Liver (tissue), 9 donors: ENCODE data around the gene PEX3. TPM values are rescaled to one million over a fixed set of nuclear protein-coding genes. Genes with fewer than 3 reads are reported as not detected.

Experiments used
- DNase-seq: peaks from one replicate; pipeline ENCODE4 v3.0.0-alpha.2; 2017; ENCODE audit warnings: low spot score
- H3K27ac ChIP-seq, 2 donors: one replicate each; pipeline ENCODE4 v1.7.0; 2013; ENCODE audit warnings: inconsistent platforms in 2 of 2, low read length in 2 of 2, control low read depth in 1 of 2, low read depth in 1 of 2, mild to moderate bottlenecking in 1 of 2
- H3K27me3 ChIP-seq, 4 donors: one replicate each; pipeline versions ENCODE4 v1.6.1 to v1.7.0; 2013; ENCODE audit warnings: low read length in 3 of 4, inconsistent platforms in 1 of 4, mild to moderate bottlenecking in 1 of 4, moderate library complexity in 1 of 4; ENCODE audit not compliant: control insufficient read depth in 4 of 4, insufficient read depth in 4 of 4
- H3K36me3 ChIP-seq, 4 donors: one replicate each; pipeline versions ENCODE4 v1.6.1 to v1.7.0; 2013; ENCODE audit warnings: low read length in 3 of 4, mild to moderate bottlenecking in 3 of 4, low read depth in 1 of 4, moderate library complexity in 1 of 4; ENCODE audit not compliant: control insufficient read depth in 4 of 4, insufficient read depth in 3 of 4
- H3K4me1 ChIP-seq, 4 donors: one replicate each; pipeline versions ENCODE4 v1.6.1 to v1.7.0; 2013; ENCODE audit warnings: low read length in 3 of 4, mild to moderate bottlenecking in 3 of 4, moderate library complexity in 1 of 4; ENCODE audit not compliant: control insufficient read depth in 4 of 4, insufficient read depth in 4 of 4
- H3K4me3 ChIP-seq, 3 donors: one replicate each; pipeline versions ENCODE4 v1.6.1 to v1.7.0; 2013; ENCODE audit warnings: low read length in 3 of 3, control low read depth in 1 of 3, low read depth in 1 of 3, mild to moderate bottlenecking in 1 of 3
- H3K9ac ChIP-seq, 2 donors: one replicate each; pipeline ENCODE4 v1.7.0; 2013; ENCODE audit warnings: low read length in 2 of 2, mild to moderate bottlenecking in 2 of 2, moderate library complexity in 2 of 2, control low read depth in 1 of 2, low read depth in 1 of 2
- H3K9me3 ChIP-seq, 4 donors: one replicate each; pipeline versions ENCODE4 v1.6.1 to v1.7.0; 2013; ENCODE audit warnings: low read length in 3 of 4; ENCODE audit not compliant: control insufficient read depth in 4 of 4
- ATF3 ChIP-seq: IDR thresholded peaks from 2 replicates; pipeline ENCODE4 v1.6.1; 2016; ENCODE audit warnings: antibody characterized with exemption
- CTCF ChIP-seq: fragments of 150-350 bp; IDR thresholded peaks from 2 replicates; pipeline ENCODE4 v1.5.1; 2017; ENCODE audit warnings: improper control_type of control experiment, low read depth, low read length; ENCODE audit not compliant: missing input control
- EGR1 ChIP-seq, 2 donors: IDR thresholded peaks; 2 replicates each; pipeline ENCODE4 v1.6.1; 2016 to 2018; ENCODE audit warnings: antibody characterized with exemption in 2 of 2, low read depth in 2 of 2
- FOXA1 ChIP-seq: IDR thresholded peaks from 2 replicates; pipeline ENCODE4 v1.6.1; 2016; ENCODE audit warnings: antibody characterized with exemption
- FOXA2 ChIP-seq: IDR thresholded peaks from 2 replicates; pipeline ENCODE4 v1.6.1; 2016; ENCODE audit warnings: antibody characterized with exemption
- HNF4G ChIP-seq: IDR thresholded peaks from 2 replicates; pipeline ENCODE4 v1.6.1; 2016; ENCODE audit warnings: antibody characterized with exemption
- JUND ChIP-seq, 2 donors: IDR thresholded peaks; 2 replicates each; pipeline ENCODE4 v1.6.1; 2016; ENCODE audit warnings: antibody characterized with exemption in 2 of 2
- NR2F2 ChIP-seq: IDR thresholded peaks from 2 replicates; pipeline ENCODE4 v1.6.1; 2016; ENCODE audit warnings: antibody characterized with exemption
- RXRA ChIP-seq, 2 donors: IDR thresholded peaks; 2 replicates each; pipeline ENCODE4 v1.6.1; 2017 to 2018; ENCODE audit warnings: antibody characterized with exemption in 2 of 2, mild to moderate bottlenecking in 1 of 2
- SP1 ChIP-seq: IDR thresholded peaks from 2 replicates; pipeline ENCODE4 v1.6.1; 2018; ENCODE audit warnings: antibody characterized with exemption, mild to moderate bottlenecking
- TAF1 ChIP-seq: conservative IDR thresholded peaks from 2 replicates; pipeline ENCODE4 v1.6.1; 2016; ENCODE audit warnings: antibody characterized with exemption, mild to moderate bottlenecking
- ZBTB33 ChIP-seq: IDR thresholded peaks from 2 replicates; pipeline ENCODE4 v1.6.1; 2016; ENCODE audit warnings: antibody characterized with exemption
- WGBS: extraction: QIAGEN DNeasy Blood & Tissue Kit; methylation state at CpG from one replicate; pipeline ENCODE4 v1.1.7; 2013; 5-methylcytosine and 5-hydroxymethylcytosine counted together
- polyA plus RNA-seq, 2 donors: library from polyadenylated mRNA; stranded (reverse) in 1 of 2; unstranded in 1 of 2; fragments of 200-250 nt in 1 of 2; fragments of >200 nt in 1 of 2; fragmentation: Nextera tagmentation in 1 of 2; extraction: Ambion mirVana in 1 of 2; gene quantifications; one replicate each; pipeline versions ENCODE4 v1.2.1 to v1.2.3, GENCODE V29; 2013 to 2015
- total RNA-seq, 2 donors: library from RNA; depleted of rRNA; stranded (reverse); fragments of >200 nt; gene quantifications; one replicate each; pipeline ENCODE4 v1.2.3, GENCODE V29; 2014
- TF ChIP-seq, protein P1 (sequence below): IDR thresholded peaks from 2 replicates; pipeline ENCODE4 v1.6.1; 2016; ENCODE audit warnings: antibody characterized with exemption, mild to moderate bottlenecking
- TF ChIP-seq, protein P2 (sequence below): IDR thresholded peaks from 2 replicates; pipeline ENCODE4 v1.6.1; 2016; ENCODE audit warnings: antibody characterized with exemption
- donor health status: healthy.
- donor health status: healthy.
- donor health status: healthy.
- donor health status: healthy.
- donor health status: healthy.

PEX3 gene
- total and polyA plus RNA-seq, 4 donors = 12.7 to 27.2 (median 15.2) TPM

- WGBS = 99% methylated on average over 1 of the region's 1 CpG
- Histone ChIP-seq H3K9me3 (no peaks in the 10 kb centered on the region), H3K4me1 (peaks cover 0 to 6% (median 0%) of the 10 kb centered on the region in 4 donors), H3K4me3 (no peak overlapping the region), H3K27ac (no peak overlapping the region), H3K36me3 (peaks cover 2 to 16% (median 7%) of the 10 kb centered on the region in 4 donors), H3K27me3 (no peaks in the 10 kb centered on the region), H3K9ac (no peak overlapping the region)
- DNase-seq = no peak
- TF ChIP-seq HNF4G = no peak
- no peak for TF ChIP-seq FOXA2
- TF ChIP-seq, protein P1, sequence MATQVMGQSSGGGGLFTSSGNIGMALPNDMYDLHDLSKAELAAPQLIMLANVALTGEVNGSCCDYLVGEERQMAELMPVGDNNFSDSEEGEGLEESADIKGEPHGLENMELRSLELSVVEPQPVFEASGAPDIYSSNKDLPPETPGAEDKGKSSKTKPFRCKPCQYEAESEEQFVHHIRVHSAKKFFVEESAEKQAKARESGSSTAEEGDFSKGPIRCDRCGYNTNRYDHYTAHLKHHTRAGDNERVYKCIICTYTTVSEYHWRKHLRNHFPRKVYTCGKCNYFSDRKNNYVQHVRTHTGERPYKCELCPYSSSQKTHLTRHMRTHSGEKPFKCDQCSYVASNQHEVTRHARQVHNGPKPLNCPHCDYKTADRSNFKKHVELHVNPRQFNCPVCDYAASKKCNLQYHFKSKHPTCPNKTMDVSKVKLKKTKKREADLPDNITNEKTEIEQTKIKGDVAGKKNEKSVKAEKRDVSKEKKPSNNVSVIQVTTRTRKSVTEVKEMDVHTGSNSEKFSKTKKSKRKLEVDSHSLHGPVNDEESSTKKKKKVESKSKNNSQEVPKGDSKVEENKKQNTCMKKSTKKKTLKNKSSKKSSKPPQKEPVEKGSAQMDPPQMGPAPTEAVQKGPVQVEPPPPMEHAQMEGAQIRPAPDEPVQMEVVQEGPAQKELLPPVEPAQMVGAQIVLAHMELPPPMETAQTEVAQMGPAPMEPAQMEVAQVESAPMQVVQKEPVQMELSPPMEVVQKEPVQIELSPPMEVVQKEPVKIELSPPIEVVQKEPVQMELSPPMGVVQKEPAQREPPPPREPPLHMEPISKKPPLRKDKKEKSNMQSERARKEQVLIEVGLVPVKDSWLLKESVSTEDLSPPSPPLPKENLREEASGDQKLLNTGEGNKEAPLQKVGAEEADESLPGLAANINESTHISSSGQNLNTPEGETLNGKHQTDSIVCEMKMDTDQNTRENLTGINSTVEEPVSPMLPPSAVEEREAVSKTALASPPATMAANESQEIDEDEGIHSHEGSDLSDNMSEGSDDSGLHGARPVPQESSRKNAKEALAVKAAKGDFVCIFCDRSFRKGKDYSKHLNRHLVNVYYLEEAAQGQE = no peak
- TF ChIP-seq, protein P2, sequence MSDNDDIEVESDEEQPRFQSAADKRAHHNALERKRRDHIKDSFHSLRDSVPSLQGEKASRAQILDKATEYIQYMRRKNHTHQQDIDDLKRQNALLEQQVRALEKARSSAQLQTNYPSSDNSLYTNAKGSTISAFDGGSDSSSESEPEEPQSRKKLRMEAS = no peak
- TF ChIP-seq TAF1 = no peak
- no peak for TF ChIP-seq SP1
- no peak for TF ChIP-seq NR2F2
- no peak for TF ChIP-seq JUND (IDR thresholded peaks at IDR 0.05)
- TF ChIP-seq RXRA (IDR thresholded peaks at IDR 0.05) = no peak
- TF ChIP-seq ATF3 = no peak
- TF ChIP-seq FOXA1 = no peak
Observed at GRCh38 chr6:143496974-143497373, 46.4 kb downstream of the PEX3 start.

- H3K4me3 ChIP-seq = no peak overlapping the region
- TF ChIP-seq ATF3 (no peak), RXRA (IDR thresholded peaks at IDR 0.05) (no peak), ZBTB33 (no peak), CTCF (no peak), FOXA2 (no peak), SP1 (no peak), HNF4G (no peak), EGR1 (IDR thresholded peaks at IDR 0.05; ENCODE audit: low read depth in 2 of 2) (no peak), TAF1 (no peak), NR2F2 (no peak)
- TF ChIP-seq, protein P2 = no peak
- no peak overlapping the region for H3K27ac ChIP-seq
- peaks cover 0 to under 1% (median 0%) of the 10 kb centered on the region in 4 donors for H3K4me1 ChIP-seq
- H3K9ac ChIP-seq = no peak overlapping the region
- DNase-seq = no peak
- 93% methylated on average over 4 of the region's 4 CpGs for WGBS
- H3K36me3 ChIP-seq = peaks cover 2 to 16% (median 7%) of the 10 kb centered on the region in 4 donors
- no peaks in the 10 kb centered on the region for H3K9me3 ChIP-seq
- no peaks in the 10 kb centered on the region for H3K27me3 ChIP-seq
Observed at GRCh38 chr6:143498428-143498827, 47.8 kb downstream of the PEX3 start.
